ENCODE data around the gene CNTF. TPM values are rescaled to one million over a fixed set of nuclear protein-coding genes. Genes with fewer than 3 reads are reported as not detected.
"Not testable (repeated sequence)": the region's sequence is repeated elsewhere in the genome, so short reads cannot be mapped to it uniquely, and the experiment has no call there.

The CNTF gene
- total RNA-seq (2014; rRNA removed; shearing (Covaris generic)): 1.5 and 1.6 TPM in 2 replicates

- no peak within 1 kb of the TSS for H3K4me3 ChIP-seq
- no peak within 1 kb of the TSS for H3K27ac ChIP-seq
- H3K27me3 ChIP-seq: no peaks in the 10 kb centered on the region
- DNase-seq: no peak
- no peaks in the 10 kb centered on the region for H3K4me1 ChIP-seq
- H3K9me3 ChIP-seq (replicated peaks): no peaks in the 10 kb centered on the region
- peaks cover 68% of the 10 kb centered on the region for H3K36me3 ChIP-seq
Observed at GRCh38 chr11:58622344-58622743, at the start of gene CNTF. TSS of gene CNTF (plus strand) at chr11:58622665. CDS start at chr11:58622753, 88 bp downstream.

DNA sequence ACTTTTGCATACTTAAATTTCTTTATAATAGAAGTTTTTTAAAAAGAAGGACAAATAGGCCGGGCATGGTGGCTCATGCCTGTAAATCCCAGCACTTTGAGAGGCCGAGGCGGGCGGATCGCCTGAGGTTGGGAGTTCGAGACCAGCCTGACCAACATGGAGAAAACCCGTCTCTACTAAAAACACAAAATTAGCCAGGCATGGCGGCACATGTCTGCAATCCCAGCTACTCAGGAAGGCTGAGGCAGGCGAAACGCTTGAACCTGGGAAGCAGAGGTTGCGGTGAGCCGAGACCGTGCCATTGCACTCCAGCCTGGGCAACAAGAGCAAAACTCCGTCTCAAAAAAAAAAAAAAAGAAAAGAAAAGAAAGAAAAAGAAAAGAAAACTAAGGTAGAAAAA lies 49.6 kb upstream of the CNTF start:
- H3K4me3 ChIP-seq; DNase-seq; H3K27me3 ChIP-seq; H3K4me1 ChIP-seq; H3K9me3 ChIP-seq (replicated peaks); H3K27ac ChIP-seq; H3K36me3 ChIP-seq: not testable (repeated sequence)

DNA sequence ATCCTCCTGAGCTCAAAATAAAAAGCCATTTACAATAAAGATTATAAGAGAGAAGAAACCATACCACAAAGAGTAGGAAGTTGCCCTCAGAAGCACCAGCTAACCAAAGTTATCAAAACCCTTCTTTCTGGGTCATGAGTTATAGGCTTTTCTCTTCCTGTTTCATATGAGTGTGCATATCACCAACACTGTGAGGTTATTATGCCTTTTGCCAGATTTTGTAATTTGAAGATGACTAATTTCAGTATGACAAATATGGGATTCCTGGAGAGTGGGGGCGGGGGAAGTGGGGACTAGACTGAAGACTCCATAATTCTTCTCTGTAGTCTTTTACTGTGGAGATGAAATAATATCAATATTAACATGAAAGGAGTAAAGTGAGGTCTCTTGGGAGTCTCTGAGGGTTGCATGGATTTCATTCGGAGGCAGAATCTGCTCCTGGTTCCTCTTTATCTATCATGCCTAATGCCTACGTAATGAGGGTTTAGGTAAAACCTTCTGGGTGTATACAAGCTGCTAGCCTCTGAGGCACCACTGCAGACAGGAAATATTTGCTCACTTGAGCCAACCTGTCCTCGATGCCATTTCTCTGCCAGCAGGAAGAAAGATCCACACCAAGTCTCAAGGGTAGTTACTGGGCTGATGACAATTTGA lies 48.9 kb upstream of the CNTF start:
- Histone ChIP-seq H3K4me3 (no peak overlapping the region), H3K27me3 (no peaks in the 10 kb centered on the region), H3K36me3 (no peaks in the 10 kb centered on the region), H3K9me3 (replicated peaks) (no peaks in the 10 kb centered on the region), H3K27ac (no peak overlapping the region), H3K4me1 (0 out of 2 replicates have a peak, but pooled peaks cover 3% of the 10 kb centered on the region)
- no peak for DNase-seq

GRCh38 chr11:58574881-58575280 lies 47.6 kb upstream of the CNTF start:
- H3K4me3 ChIP-seq: no peak overlapping the region
- 0 out of 2 replicates have a peak, but pooled peaks cover 3% of the 10 kb centered on the region for H3K4me1 ChIP-seq
- no peak for DNase-seq
- no peaks in the 10 kb centered on the region for H3K9me3 ChIP-seq (replicated peaks)
- no peaks in the 10 kb centered on the region for H3K27me3 ChIP-seq
- H3K27ac ChIP-seq: no peak overlapping the region
- H3K36me3 ChIP-seq: no peaks in the 10 kb centered on the region

GRCh38 chr11:58575377-58576020 lies 47.0 kb upstream of the CNTF start, which contains the start of gene LPXN:
TSS of gene LPXN (minus strand) at chr11:58575856. CDS start at chr11:58575772, 84 bp downstream.
- no peaks in the 10 kb centered on the region for H3K27me3 ChIP-seq
- peak within 1 kb of the TSS; percentile 84 for H3K4me3 ChIP-seq
- no peaks in the 10 kb centered on the region for H3K9me3 ChIP-seq (replicated peaks)
- no peaks in the 10 kb centered on the region for H3K36me3 ChIP-seq
- no peak within 1 kb of the TSS for H3K27ac ChIP-seq
- 0 out of 2 replicates have a peak, but pooled peaks cover 3% of the 10 kb centered on the region for H3K4me1 ChIP-seq
- DNase-seq: no peak

- DNase-seq: peak in 1 of 2 experiments; percentile 28
Observed at GRCh38 chr11:58576887-58577471, 45.5 kb upstream of the CNTF start.

DNA sequence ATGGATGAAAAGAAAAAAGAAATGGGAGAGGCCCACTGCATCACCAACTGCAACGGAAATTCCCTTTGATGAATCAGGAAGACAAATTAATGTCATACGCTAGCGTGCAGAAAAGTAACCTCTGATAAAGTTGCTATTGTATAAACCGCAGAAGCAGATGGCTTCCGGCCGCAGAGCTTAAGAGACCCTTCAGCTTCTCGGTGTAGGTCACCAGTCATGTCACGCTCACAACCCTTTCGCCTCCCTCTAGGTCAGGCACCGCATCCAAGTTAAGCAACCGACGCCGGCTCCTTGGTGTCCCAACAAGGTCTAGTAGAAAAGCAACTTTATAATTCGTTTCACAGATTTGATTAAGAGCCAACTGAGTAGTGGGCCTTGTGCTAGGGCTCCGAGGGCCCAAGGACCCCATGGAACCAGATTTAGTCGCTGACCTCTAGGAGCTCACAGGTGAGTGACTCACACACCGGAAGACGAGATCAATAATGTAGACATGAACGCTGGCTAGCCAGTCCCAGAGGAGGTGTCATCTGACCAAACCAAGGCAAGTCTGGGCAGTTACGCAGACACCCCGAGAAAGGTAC lies 44.8 kb upstream of the CNTF start:
- H3K27me3 ChIP-seq: no peaks in the 10 kb centered on the region
- peak; percentile 69 to 77 for DNase-seq
- H3K9me3 ChIP-seq (replicated peaks): no peaks in the 10 kb centered on the region
- H3K36me3 ChIP-seq: peaks cover 6% of the 10 kb centered on the region; the same call in 1 of the 2 replicates
- peak overlapping the region; percentile 99 for H3K27ac ChIP-seq
- H3K4me1 ChIP-seq: 0 out of 2 replicates have a peak, but pooled peaks cover 3% of the 10 kb centered on the region
- peak overlapping the region; percentile 84 for H3K4me3 ChIP-seq

More at GRCh38 chr11:58576887-58577471, 45.5 kb upstream of the CNTF start:
- peak overlapping the region; percentile 84 for H3K4me3 ChIP-seq
- H3K4me1 ChIP-seq: 0 out of 2 replicates have a peak, but pooled peaks cover 3% of the 10 kb centered on the region
- peaks cover 6% of the 10 kb centered on the region; the same call in 1 of the 2 replicates for H3K36me3 ChIP-seq
- H3K27me3 ChIP-seq: no peaks in the 10 kb centered on the region
- peak overlapping the region; percentile 99 for H3K27ac ChIP-seq
- H3K9me3 ChIP-seq (replicated peaks): no peaks in the 10 kb centered on the region

DNA sequence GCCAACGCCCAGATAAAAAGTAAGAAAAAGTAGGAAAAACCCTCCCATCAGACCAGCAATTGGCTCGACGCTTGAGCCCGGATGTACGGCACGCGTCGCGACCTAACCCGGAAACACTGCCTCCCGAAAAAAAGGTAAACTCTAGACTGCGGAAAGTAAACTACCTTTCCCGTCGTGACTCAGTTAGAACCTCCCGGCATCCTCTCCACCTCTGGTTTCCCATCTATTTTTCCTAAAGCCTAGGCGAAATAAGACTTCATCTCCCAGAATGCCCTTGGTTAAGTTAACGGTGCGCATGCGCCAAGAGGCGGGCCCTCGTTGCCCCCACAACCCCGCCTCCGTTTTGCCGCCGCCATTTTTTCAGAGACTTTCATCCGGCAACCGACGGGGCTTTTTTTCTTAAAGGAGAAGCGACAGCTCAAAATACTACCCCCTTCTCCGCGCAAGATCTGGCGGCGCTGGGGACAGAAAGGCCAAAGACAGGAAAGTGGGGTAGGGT lies 44.3 kb upstream of the CNTF start:
- 0 out of 2 replicates have a peak, but pooled peaks cover 3% of the 10 kb centered on the region for H3K4me1 ChIP-seq
- peak overlapping the region; percentile 84 for H3K4me3 ChIP-seq
- H3K36me3 ChIP-seq: peaks cover 6% of the 10 kb centered on the region; the same call in 1 of the 2 replicates
- H3K9me3 ChIP-seq (replicated peaks): no peaks in the 10 kb centered on the region
- DNase-seq: peak; percentile 90 to 97
- peak overlapping the region; percentile 99 for H3K27ac ChIP-seq
- H3K27me3 ChIP-seq: no peaks in the 10 kb centered on the region

GRCh38 chr11:58578635-58579191 lies 43.8 kb upstream of the CNTF start, which contains the start of gene ZFP91:
TSS of gene ZFP91 (plus strand) at chr11:58579063. CDS start at chr11:58579282, 219 bp downstream.
- no peaks in the 10 kb centered on the region for H3K27me3 ChIP-seq
- peak within 1 kb of the TSS; percentile 99 for H3K27ac ChIP-seq
- H3K9me3 ChIP-seq (replicated peaks): no peaks in the 10 kb centered on the region
- H3K4me1 ChIP-seq: 0 out of 2 replicates have a peak, but pooled peaks cover 3% of the 10 kb centered on the region
- peak; percentile 96 to 97 for DNase-seq
- H3K4me3 ChIP-seq: peak within 1 kb of the TSS; percentile 84
- peaks cover 6% of the 10 kb centered on the region; the same call in 1 of the 2 replicates for H3K36me3 ChIP-seq

DNA sequence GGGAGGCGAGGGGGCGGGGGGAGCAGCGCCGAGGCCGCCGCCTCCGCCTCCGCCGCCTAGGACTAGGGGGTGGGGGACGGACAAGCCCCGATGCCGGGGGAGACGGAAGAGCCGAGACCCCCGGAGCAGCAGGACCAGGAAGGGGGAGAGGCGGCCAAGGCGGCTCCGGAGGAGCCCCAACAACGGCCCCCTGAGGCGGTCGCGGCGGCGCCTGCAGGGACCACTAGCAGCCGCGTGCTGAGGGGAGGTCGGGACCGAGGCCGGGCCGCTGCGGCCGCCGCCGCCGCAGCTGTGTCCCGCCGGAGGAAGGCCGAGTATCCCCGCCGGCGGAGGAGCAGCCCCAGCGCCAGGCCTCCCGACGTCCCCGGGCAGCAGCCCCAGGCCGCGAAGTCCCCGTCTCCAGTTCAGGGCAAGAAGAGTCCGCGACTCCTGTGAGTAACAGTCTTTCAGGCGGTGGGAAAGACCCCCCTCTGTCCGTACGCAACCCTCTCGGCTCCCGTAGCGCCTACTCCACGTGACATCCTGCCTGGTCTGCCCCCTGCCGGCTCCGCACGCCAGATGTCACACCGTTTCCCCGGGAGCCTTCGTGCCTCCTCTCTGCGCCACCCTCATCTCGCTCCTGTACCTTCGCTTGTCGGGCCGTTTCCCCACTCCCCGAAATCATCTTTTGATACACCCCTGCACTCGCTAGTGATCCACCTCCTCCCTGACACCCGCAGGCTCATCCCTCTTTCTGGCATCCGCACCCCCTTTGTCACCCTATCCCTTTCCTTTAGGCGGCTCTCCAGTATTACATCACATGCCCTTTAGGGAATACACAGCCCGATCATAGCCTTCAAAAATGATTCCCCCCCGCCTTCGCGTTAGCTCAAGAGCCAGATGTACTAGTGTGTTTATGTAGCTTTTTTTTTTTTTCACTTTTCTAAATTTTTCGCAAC lies 43.0 kb upstream of the CNTF start:
- Histone ChIP-seq H3K4me1 (0 out of 2 replicates have a peak, but pooled peaks cover 3% of the 10 kb centered on the region), H3K9me3 (replicated peaks) (no peaks in the 10 kb centered on the region), H3K27me3 (no peaks in the 10 kb centered on the region), H3K4me3 (peak overlapping the region; percentile 84), H3K27ac (peak overlapping the region; percentile 99), H3K36me3 (peaks cover 6% of the 10 kb centered on the region)
- peak; percentile 89 for DNase-seq

DNA sequence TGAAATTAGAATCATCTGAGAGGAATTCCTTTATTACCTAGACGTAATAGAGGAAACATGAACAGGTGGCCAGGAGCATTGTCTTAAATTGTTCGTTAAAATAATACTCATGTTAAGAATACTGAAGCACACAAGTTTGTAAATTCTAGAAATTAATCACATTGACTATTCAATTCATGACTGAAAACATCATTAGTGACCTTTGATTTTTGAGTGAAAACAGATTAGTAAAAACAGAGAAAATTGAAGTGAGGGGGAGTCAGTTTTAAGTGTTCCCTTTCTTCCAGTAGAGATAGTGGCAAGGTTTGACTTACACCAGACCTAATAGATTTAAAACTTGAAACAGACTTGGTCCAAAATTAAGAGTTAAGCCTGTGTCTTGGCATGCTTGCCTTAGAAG lies 42.2 kb upstream of the CNTF start:
- peak overlapping the region; percentile 84 for H3K4me3 ChIP-seq

DNA sequence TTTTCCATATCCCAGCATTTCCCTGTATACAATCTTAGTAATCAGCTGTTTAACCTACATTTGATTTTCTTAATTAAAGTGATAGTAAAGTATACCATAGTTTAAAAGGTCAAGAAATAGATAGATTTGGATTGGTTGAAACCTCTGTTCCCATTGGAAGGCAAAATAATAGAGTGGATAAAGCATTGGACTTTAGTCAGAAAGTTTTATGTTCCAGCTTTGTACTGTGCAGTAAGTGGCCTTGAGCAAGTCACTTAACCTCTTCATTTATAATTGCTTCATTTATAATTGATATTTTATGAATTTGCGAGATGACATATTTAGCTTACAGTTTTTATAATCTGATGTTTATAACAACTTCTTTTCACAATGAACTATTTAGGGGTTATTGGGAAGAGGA lies 40.0 kb upstream of the CNTF start:
- H3K27ac ChIP-seq: no peak overlapping the region
- H3K36me3 ChIP-seq: peaks cover 29% of the 10 kb centered on the region
- DNase-seq: no peak
- H3K4me1 ChIP-seq: 0 out of 2 replicates have a peak, but pooled peaks cover 3% of the 10 kb centered on the region
- H3K9me3 ChIP-seq (replicated peaks): no peaks in the 10 kb centered on the region
- H3K27me3 ChIP-seq: no peaks in the 10 kb centered on the region
- no peak overlapping the region for H3K4me3 ChIP-seq

More for the DNA sequence above, 42.2 kb upstream of the CNTF start:
- no peak for DNase-seq
- no peaks in the 10 kb centered on the region for H3K27me3 ChIP-seq
- peaks cover 14% of the 10 kb centered on the region for H3K36me3 ChIP-seq
- H3K4me1 ChIP-seq: 0 out of 2 replicates have a peak, but pooled peaks cover 6% of the 10 kb centered on the region
- peak overlapping the region; percentile 99; the same call in 1 of the 2 replicates for H3K27ac ChIP-seq
- no peaks in the 10 kb centered on the region for H3K9me3 ChIP-seq (replicated peaks)

DNA sequence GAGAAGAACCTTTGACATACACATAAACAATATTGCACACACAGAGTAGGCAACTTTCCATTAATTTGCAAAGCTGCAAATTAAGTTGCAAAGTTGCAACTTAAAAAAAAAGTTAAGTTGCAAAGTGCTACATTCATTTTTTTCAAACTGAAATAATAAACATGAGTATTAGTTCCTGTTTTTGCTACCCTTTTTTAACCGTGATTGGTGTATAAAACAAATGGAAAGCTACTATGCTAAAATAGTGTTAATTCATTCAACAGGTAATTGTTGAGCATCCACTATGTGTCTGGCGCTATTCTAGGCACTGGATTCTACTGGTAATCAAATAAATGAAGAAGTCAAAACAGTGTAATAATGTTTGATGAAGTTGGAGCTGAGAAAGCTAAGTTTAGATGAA lies 35.5 kb upstream of the CNTF start:
- H3K36me3 ChIP-seq: peaks cover 26% of the 10 kb centered on the region
- no peaks in the 10 kb centered on the region for H3K9me3 ChIP-seq (replicated peaks)
- H3K4me3 ChIP-seq: no peak overlapping the region
- no peak for DNase-seq
- H3K27me3 ChIP-seq: no peaks in the 10 kb centered on the region
- H3K4me1 ChIP-seq: 0 out of 2 replicates have a peak, but pooled peaks cover 3% of the 10 kb centered on the region
- H3K27ac ChIP-seq: no peak overlapping the region

All from SJCRH30 (cell line).